Adrenal gland (tissue), 5 donors: ENCODE data around the gene TSPAN5.

Source experiments
- CTCF ChIP-seq, 6 experiments: fragments of 450-650 bp in 4 of 6; fragments of 200-600 bp in 2 of 6; sonication (generic) in 1 of 6; IDR thresholded peaks; 1 replicate in 5 of 6; 2 replicates in 1 of 6; pipeline versions ENCODE4 v1.5.1 to v1.8.0; 2016 to 2021; ENCODE audit warnings: antibody characterized with exemption in 6 of 6, mild to moderate bottlenecking in 2 of 6, moderate library complexity in 1 of 6
- POLR2A ChIP-seq, 2 donors: fragments of 450-650 bp; IDR thresholded peaks; one replicate each; pipeline ENCODE4 v1.6.1; 2017; ENCODE audit warnings: antibody characterized with exemption in 2 of 2, mild to moderate bottlenecking in 2 of 2, moderate library complexity in 1 of 2
- donor health status: DM: no; HTN: no; CAD: no.

DNA sequence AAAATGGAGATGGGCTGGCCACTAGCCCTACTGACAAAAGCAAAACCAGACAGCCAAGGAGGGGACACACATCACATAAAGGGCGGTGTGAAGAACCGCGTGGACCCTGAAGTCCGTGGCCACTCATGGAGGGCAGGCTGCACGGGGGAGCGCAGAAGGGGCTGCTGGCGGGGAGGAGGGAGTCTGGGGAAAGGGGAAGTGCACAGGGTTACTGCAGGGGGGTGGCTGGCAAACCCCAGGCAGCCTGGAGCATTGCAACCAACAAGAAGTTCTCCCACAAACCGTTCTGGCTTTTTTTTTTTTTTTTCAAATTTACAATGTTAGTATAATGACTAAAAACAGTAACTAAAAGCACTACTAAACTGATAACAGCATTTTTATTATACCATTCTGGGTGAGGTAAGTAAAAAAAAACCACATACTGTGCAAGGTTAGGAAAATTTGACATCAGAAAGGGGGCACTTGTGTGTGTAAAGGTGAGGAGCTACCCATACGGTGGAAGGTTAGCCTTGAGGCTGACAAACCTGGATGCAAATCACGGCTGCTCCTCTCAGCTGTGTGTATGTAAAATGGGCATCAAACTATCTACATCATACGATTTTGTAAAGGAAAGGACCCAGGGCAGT is 87.1 kb downstream of the TSPAN5 start:
- no peak for TF ChIP-seq CTCF (IDR thresholded peaks at IDR 0.05)
- TF ChIP-seq POLR2A (IDR thresholded peaks at IDR 0.05) = no peak
